ENCODE data around the gene RAC3.

DNA sequence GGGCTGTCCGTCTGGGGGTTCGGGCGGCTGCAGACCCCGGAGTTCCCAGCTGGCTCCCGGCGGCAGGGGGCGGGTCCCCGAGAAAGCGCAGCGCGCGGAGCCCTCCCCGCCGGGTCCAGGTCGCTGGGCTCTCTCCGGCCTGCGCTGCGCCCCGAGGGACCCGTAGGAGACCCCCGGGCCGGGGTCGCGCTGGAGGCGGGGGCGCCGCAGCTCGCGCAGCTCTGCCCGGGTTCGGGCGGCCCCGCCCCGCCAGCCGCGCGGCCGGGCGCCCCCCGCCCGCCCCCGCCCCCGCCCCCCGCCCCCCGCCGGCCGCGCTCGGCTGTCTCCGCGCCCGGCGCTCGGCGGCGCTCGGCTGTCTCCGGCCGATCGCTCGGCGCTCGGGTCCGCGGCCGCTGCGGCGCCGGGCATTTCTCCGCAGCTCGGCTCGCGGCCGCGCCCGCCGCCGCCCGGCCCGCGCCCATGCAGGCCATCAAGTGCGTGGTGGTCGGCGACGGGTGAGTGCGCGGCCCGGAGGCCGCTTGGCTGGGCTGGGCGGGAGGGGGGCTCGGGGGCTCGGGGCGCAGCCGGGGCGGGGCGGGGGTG, at the start of gene RAC3:
- TF ChIP-seq, protein P1, sequence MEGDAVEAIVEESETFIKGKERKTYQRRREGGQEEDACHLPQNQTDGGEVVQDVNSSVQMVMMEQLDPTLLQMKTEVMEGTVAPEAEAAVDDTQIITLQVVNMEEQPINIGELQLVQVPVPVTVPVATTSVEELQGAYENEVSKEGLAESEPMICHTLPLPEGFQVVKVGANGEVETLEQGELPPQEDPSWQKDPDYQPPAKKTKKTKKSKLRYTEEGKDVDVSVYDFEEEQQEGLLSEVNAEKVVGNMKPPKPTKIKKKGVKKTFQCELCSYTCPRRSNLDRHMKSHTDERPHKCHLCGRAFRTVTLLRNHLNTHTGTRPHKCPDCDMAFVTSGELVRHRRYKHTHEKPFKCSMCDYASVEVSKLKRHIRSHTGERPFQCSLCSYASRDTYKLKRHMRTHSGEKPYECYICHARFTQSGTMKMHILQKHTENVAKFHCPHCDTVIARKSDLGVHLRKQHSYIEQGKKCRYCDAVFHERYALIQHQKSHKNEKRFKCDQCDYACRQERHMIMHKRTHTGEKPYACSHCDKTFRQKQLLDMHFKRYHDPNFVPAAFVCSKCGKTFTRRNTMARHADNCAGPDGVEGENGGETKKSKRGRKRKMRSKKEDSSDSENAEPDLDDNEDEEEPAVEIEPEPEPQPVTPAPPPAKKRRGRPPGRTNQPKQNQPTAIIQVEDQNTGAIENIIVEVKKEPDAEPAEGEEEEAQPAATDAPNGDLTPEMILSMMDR (IDR thresholded peaks at IDR 0.05 in 8 of 11, conservative IDR thresholded peaks at IDR 0.05 in 3 of 11), result no peak
- TF ChIP-seq POLR2A (IDR thresholded peaks at IDR 0.05), result no peak
- no peak for TF ChIP-seq POLR2AphosphoS5 (IDR thresholded peaks at IDR 0.05)
